Measurements from ENCODE around the gene STK33.

STK33 gene

DNA sequence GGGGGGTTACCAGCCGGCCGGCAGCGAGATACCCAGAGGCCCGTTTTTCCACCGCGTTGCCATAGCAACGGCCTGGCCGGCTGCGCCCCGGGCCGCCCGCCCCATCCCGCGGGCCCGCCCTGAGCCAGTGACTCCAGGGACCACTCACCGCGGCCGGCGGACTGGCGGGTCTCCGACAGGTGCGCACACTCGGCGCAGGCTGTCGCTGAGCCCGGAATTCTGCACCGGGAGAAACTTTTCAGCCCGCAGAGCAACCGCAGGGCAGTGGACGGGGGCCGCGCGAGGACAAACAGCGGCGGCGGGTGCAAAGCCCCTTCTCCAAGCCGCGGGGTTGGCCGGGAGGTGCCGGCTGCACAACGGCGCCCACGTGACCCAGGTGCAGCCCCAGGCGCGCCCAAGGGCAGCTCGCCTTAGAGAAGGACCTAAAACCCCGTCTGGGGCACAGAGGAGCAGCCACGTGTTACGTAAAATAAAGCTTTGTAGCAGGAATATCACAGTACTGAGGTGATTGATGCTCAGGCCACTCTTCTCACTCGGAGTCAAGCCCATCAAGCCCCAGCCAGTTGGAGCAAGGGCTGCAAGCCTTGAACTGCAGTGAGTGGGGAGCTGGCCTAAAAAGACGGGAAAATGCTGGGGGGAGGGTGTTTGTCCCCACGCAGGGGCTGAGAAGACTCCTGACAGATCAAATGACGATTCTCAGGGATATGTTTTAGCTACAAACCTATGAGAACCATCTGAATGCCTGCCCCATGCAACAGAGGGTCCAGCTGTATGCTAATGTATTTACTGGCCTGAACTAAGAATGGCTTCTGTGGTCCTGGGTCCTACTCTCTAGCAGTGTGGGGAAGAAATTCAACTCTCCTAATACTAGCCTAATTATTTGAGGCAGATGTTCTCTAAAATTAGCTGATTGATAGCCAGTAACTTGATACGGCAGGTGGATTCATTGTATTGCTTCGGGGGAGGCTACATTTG, at the start of gene STK33:
TSS of gene STK33 (minus strand) at position 294 of the 975 bp plus-strand sequence. CDS start 119,323 bp downstream, outside the sequence.
- DNase-seq (ENCODE audit: low spot score): peak; percentile 44

DNA sequence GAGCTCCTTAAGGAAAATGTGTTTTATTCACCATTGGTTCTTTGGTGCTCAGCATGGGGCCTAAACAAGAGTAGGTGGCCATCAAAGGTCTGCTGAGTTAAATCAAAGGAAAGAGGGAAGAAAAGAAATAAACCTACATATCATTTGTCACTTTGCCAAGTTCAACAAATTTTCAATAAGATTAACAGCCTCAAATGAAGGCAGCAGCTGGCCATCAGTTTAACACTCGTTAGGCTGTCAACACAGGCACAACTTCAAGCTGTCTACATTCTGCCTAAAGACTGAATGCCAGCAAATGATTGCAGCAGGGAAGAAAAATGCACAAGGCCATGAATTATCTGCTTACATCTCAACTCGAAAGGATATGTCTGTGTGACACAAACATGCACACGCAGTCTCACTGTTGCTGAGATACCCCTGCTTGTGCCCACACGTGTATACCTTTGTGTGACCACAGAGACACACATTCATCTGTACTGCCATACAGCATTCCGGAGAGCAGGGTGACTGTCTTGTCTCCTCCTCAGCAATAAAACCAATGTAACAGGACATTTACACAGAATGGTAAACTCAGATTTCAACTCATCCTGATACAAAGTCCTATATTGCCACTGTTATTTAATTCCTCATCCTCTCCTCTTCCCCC, 48.3 kb upstream of the STK33 start:
- DNase-seq (ENCODE audit: low spot score): no peak

DNA sequence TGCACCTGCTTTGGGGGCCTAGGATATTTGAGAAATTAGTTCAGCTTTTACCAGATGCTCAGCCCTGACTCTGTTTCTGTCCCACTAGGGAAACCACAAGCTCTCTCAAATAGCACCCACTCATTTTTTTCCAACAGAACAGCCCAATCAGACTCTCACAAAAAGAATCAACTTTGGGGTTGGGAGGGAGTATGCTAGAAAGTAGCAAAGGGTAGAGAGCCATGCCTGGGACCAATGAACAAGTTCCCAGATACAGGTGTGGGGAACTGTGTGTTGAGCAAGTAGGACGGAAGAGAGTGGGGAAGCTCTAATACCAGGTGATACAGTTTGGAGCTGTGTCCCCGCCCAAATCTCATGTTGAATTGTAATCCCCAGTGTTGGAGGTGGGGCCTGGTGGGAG, 47.3 kb upstream of the STK33 start:
- no peak for DNase-seq (ENCODE audit: low spot score)

DNA sequence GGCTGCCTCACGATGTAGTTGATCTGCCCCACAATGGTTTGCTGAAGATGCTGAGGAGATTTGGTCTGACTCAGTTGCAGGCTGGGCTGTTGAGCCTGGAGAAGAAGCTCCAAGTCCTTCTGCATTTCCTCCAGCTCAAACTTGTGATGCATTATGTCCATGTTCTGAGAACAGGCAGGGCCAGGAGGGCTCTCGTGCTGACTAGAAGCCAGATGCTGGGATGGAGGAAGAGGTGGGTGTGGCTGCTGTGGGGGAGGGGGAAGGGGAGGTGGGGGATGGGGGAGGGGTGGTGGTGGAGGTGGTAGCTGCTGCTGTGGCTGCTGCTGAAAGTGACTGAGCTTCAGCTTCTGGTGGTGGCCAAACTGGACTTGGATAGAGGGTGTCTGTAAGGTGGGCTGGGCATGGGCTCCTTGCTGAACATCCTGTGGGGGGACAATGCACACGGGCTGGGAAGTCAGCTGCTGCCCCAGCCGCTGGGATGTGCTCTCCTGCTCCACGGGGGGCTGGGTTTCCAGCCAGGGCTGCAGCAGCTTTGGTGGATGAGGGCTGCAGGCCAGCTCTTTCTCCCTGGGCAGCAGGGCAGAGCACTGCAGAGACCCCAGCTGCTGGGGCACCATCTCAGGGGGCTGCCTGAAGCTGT, 46.4 kb upstream of the STK33 start:
- DNase-seq (ENCODE audit: low spot score): no peak

DNA sequence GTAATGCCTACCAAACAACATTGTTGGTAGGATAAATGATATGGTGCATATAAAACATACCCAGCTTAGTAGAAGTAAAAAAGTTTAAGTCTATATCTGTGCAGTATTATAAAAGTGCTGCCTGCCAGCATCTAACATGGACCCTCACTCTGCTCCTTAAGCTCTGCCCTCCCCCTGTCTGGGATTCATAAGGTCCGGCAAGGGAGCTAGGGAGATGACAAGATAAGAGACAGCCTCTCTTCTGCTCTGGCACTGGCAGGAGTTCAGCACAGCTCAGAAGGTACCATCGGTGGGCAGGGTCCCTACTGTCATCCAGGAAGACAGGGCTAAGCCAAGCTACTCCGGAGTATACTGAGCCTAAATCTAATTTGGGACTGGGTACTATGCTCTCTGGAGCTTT, 45.6 kb upstream of the STK33 start:
- no peak for DNase-seq (ENCODE audit: low spot score)

DNA sequence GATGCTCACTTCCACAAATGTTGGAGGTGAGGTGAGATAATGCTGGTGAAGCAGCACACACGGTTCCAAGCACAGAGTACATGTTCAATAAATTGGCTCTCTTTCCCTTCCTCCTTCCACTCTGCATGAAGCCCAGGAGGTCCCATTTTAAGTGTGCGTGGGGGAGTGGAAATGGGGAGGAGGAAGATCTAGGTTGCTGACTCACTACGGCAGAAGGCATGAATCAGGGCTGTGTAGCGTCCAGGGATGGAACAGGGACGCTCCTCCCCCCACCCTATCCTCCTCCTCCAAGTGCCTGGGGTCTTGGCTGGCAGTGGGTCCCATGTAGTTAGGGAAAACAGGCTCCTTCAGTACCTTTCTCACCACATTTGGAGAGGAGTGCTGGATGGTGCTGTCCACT, 44.3 kb upstream of the STK33 start:
- peak; percentile 44 for DNase-seq (ENCODE audit: low spot score)

DNA sequence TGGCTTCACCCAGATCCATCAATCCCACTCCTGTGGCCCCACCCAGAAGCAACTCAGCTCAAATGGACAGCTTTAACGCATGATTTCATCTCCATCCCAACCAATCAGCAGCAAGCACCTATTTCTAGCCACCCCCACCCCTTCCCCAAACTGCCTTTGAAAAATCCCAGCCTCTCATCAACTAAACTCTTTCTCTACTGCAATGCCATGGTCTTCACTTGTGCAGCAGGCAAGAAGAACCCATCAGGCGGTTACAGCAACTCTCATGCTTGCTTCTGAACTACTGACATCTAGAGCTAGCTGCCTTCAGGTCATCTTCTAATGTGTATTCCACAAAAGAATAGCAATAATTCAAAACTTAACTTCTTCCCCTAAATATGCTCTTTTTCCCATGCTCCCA, 42.1 kb upstream of the STK33 start:
- DNase-seq (ENCODE audit: low spot score): no peak

DNA sequence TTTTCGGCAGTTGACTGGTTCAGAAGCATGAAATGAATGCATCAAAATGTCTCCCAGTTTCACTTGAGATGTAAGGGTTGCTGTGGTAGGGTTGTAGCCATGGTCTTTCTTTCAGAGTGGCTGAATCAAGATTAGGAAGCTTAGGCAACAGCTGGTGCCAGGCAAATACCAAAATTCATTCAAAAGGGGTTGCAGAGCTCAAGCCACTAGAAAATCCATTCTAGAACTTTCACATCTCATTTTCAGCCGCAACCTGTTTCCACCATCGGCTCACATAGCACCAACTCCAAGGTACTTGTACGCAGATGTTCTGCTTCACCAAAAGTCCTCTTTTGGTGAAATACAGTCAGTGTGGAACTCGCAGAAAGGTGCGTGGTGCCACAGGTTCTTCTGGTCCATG, 40.5 kb upstream of the STK33 start:
- no peak for DNase-seq (ENCODE audit: low spot score)

DNA sequence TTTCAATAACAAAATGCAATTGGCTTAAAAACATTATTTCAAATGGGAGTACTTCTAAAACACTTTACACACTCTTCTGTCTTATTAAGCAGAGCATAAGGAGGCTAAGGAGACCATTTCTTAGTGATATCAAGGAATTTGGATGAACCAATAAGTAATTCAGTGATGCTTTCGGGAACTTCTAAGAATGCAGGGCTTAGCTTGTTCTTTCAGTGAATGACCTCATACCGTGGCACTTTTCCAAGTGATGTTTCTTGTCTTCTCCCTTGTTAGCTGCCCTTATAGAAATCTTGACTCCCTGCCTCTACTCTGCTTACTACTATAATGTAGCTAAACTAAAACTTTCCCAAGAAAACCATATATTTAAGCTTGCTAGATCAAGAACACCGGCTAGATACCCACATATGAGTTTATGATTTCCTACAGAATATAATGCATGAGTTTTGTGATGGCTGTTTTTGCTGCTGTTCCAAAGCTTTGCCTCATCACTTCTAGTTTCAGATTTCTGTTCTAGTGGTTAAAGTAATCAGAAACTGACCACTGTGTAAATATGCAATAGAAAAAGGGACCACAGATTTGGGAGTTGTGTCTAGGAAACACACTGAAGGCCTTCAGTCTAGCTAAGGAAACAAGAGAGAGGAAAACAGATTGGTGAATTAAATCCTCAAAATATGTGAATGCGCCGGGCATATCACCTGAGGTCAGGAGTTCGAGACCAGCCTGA, 37.5 kb upstream of the STK33 start:
- DNase-seq (ENCODE audit: low spot score): peak; percentile 50

DNA sequence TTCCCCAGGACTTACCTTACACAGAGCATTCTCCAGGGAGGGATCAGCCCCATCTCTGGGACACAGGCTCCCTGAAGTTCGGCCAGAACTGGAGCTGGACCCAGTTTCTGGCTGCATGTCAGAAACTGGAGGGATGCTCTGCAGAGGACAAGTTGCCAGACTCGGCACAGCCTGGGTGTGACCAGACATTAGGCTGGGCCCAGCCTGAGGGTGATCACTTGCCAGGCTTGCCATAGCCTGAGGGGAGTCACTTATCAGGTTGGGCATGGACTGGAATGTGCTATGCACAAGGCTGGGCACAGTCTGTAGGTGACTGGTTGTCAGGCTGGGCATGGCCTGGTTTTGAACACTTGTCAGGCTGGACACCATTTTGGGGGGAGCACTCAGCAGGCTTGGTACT, 30.7 kb upstream of the STK33 start:
- no peak for DNase-seq (ENCODE audit: low spot score)

DNA sequence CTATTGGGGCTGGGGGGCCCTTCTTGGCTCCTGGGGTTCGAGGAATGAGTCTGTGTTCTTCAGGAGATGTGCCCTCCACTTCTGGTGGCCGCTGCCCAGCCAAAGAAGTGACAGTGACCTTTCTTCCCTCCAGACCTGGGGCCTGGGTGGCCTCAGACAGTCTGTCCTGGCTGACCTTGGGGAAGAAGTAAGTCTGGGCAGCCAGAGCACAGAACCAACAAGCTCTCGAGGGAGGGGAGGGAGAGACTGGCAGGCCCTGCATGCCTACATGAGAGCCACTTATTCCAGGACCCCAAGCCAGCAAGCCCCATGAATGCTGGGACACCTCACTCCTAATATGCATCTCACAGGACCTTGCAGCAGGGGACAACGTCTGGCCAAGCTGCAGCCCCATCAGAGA, 27.1 kb upstream of the STK33 start:
- DNase-seq (ENCODE audit: low spot score): no peak

DNA sequence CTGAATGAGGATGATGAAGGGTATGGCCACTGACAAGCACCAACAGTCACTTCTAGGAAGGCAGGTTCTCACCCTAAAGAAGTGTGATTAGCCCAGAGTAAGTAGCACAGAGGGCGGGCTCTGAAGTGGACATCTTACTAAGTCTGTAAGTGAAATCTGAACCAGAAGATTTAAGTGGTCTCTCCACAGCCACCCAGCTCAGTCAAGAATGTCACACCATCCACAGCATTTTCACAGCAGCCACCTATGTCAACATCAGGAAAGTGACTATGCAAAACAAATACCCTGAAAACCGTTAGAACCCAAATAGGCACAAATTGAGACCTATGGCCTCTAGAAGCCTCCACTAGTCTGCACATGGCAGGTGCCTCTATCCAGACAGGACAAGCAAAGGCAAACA, 23.0 kb upstream of the STK33 start:
- DNase-seq (ENCODE audit: low spot score): no peak

DNA sequence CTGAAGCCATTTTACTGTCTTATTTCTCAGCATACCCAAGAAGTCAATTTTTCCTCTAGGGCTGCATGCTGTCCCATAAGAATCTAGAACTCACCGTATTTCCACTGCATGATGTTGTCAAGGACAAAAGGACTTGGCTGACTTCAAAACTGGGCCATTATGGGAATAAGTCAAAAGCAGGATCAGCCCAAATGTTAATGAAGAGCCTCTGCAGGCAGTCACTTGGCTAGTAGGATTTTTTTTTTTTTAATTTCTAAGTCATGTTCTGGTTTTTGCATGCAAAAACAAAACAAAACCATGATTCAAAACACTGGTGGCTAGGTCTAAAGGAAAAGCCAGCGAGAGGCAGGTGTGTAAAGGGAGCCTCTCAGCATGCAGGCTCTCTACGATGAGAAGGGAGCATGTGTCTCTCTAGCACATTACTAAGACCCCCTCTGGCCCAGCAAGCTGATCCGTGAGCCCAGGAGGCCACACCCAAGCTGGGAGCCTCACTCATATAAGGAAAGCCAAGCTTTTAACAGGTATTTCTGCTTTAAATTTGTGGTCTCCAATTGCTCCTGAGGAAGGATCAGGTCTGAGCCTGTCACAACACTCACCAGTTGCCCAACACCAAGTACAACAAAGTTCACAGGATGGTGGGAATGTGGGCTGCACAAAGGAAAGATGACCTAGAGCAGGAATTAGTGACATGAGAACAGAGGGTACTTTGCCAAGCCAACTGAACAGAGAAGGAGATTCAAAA, 21.4 kb upstream of the STK33 start:
- DNase-seq (ENCODE audit: low spot score): no peak

DNA sequence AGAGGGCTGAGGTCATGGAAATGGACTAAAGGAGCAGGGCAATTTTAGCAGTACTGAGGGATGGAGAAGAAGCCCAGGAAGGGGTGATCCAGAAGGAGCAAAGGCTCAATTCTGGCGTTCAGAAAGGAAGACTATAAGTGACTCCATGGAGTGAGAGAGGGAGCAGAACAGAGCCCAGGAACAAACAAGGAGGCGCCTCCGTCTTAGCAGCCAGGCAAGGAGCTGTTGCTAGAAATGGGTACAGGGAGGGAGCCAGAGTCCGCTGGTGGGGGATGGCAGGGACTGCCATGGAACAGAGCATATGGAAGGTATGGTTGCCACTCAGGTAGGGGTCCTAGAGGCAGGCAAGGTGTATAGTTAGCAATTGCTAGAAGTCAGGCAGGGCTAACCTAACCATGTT, 20.5 kb upstream of the STK33 start:
- no peak for DNase-seq (ENCODE audit: low spot score)

DNA sequence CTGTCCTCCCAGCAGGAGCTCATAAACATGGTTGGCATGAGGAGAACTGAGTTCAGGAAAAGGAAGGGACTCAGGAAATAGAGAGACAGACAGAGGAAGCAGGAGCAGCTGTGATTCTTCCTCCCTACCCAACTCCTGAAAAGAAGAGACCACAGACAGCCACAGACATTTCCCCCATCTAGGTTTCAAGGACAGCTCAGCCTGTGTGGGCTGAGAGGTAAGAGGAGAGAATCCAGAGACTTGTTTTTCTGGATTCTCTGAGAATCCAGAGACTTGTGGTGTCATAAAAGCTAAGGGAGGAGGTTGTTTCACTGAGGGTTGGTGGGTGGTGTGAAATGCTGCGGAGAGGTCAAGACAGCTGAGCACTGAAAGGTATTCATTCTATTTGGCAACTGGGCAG, 19.0 kb upstream of the STK33 start:
- no peak for DNase-seq (ENCODE audit: low spot score)

DNA sequence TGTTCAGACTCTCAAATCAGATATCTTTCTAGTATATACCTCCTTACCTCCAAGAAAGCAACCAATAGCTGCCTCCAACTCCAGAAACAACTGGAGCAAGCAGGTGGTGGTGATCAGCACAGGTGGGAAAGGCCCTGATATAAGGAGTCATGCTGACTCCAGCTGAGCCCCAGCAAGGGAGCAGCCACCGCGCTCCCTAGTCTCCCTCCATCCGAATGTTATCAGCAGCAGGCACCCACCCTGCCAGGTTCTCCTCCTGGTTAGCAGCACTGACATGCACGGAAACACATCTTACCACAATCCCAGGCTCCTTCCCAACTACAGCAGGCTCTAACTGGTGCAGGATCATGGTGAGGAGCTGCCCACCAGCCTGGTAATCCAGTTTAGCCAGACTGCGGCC, 18.5 kb upstream of the STK33 start:
- DNase-seq (ENCODE audit: low spot score): no peak

DNA sequence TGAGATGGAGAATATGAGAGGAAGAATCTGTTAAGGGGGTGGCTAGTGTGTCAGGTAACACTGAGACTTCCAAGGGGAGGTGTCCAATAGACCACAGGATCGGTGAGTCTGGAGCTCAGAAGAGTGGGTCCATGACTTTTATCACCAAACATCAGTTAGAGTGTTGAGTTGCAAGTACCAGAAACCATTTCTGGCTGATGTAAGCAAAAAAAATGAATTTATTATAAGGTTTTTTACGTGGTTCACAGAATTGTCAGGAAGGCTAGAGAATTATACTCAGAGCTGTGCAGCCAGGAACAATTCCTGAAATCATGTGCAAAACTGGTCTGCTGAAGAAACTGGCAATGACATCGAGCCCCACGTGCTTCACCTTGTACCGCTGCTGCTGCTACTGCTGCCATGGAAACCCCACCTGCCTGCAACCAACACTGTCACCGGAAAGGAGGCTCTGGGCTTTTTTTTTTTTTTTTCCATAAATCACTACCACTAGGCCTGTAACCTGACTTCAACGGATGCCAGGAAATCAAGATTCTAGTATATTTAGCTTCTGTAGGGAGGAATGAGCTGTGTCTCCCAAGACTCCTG, 16.6 kb upstream of the STK33 start:
- no peak for DNase-seq (ENCODE audit: low spot score)

DNA sequence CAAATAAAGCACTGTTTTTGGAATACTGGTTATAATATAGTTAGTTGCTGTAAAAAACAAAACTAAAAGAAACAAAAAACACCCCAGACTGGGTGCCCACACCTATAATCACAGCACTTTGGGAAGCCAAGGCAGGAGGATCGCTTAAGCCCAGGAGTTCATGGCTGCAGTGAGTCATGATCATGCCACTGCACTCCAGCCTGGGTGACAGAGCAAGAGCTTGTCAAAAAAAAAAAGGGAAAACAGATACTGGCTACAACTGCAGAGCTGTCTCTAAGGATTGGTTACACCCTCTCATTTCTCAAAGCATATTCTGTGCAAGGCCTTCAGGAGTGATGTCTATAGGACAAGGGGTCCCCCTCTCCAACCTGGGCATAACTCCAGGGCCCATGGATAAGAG, 14.6 kb upstream of the STK33 start:
- DNase-seq (ENCODE audit: low spot score): no peak

DNA sequence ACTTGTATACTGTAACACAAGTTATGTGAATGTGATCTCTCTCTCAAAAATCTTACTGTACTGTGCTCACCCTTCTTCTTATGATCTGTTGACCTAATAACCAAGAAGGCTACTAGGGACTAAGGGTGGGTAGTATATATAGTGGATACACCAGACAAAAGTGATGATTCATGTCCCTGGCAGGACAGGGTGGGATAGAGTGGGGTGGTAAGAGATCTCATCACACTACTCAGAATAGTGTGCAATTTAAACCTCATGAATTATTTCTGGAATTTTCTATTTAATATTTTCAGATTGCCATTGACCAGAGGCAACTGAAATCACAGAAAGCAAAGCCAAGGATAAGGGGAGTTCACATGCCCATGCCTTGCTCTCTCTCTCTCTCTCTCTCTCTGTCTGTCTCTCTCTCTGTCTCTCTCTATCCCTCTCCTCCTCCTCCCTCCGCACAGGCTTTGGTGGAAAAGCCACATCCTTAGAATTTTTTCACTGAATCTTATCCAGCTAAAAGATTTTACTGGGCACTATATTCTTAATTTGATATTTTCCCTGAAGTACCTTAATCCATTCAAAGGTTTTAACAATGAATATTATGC, 12.0 kb upstream of the STK33 start:
- DNase-seq (ENCODE audit: low spot score): no peak

DNA sequence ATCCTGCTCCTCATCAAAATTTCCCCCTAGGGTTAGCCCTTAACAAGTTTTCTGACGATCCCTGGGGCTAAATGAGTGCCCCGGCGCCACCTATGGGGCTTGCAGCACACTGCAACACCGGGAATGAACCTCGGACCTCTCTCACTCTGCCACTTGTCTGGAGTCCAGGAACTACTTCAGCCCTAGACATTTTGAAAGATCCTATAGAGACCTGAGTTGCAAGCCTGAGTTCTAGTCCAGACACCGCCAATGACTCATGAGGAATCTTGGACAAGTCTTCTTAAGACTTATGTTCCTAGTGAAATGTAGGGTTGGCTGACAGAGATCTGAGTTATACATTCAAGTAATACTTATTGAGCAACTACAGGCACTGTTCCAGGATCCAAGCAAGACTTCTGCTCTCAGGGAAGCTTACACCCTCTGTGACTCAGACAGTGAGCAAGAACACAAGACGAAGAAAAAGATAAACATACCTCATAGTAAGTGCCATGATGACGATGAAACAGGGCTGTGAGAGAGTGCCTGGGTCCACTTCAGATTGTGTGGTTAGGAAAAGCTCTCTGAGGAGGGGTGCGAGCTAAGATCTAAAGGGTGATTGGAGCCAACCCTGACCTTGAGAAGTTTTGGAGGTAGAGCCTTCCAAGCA, 10.2 kb upstream of the STK33 start:
- peak; percentile 89 for DNase-seq (ENCODE audit: low spot score)
